Measurements from ENCODE around the gene TLR10. TPM values are rescaled to one million over a fixed set of nuclear protein-coding genes. Genes with fewer than 3 reads are reported as not detected.

TLR10 gene, protein sequence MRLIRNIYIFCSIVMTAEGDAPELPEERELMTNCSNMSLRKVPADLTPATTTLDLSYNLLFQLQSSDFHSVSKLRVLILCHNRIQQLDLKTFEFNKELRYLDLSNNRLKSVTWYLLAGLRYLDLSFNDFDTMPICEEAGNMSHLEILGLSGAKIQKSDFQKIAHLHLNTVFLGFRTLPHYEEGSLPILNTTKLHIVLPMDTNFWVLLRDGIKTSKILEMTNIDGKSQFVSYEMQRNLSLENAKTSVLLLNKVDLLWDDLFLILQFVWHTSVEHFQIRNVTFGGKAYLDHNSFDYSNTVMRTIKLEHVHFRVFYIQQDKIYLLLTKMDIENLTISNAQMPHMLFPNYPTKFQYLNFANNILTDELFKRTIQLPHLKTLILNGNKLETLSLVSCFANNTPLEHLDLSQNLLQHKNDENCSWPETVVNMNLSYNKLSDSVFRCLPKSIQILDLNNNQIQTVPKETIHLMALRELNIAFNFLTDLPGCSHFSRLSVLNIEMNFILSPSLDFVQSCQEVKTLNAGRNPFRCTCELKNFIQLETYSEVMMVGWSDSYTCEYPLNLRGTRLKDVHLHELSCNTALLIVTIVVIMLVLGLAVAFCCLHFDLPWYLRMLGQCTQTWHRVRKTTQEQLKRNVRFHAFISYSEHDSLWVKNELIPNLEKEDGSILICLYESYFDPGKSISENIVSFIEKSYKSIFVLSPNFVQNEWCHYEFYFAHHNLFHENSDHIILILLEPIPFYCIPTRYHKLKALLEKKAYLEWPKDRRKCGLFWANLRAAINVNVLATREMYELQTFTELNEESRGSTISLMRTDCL
- total RNA-seq: not detected in 2 replicates

DNA sequence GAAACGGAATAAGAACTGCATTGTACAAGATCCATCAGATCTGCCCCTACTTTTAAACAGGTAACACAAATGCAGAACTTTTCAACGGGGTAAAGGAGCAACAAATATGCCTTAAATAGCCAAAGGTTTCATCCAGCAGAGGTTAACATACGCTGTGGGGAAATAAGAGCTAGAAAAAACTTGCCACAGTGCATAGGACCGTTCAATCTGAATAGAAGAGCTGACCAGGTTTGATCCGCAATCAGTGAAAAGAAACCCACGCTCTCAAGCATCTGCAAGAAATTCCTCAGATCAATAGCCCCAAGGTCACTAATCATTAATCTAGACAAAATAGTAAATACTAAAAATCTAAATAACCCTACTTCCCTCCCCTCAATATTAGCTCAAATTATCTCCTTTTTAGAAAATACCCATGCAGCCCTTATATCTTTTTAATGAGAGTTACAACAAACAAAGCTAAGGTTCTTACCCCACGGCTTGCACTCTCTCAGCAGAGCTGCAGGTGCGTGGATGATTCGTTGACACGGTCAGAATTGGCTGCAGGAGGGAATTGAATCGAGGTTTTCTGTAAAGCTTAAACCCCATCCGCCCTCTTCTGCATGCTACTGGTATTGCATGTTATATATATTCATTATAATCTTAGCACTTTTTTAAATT is at the start of gene TLR10:
Gene TLR10 (minus strand): TSS at position 539 of the 657 bp plus-strand sequence. CDS start 7,400 bp downstream, outside the sequence.

DNA sequence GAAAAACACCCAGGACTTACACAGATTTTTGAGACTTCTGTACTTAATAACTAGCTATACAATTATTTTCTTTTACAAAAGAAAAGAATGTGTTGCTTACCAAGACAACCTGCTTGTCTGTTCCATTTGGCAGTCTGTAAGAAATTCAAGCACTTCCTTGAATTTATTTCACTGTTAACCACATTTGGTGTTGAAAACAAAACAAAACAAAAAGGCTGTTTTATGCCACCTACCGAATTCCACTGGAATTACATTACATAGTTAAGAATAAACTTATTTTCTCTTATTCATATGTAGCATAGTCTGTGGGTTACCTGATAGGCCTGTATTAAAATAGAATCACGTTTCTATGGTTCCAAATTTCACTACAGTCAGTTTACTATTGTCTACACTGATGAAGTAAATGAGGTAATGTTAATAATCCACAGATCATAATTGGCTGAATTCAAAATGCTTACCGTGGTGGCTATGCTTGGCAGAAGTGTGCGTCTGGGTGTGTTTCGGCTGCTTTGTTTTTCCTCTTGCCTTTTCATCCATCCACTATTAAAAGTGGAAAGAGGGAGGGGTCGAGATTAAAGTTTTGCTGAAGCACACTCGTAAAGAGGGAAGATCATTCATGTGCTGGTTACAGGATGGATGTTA is 22.0 kb upstream of the TLR10 start, which contains the start of gene TLR1:
Gene TLR1 (minus strand): TSS at position 138 of the 642 bp plus-strand sequence. CDS start 5,960 bp downstream, outside the sequence.

Other genes starting within 250 kb of the TLR10 start
- gene KLF3, start 118.8 kb downstream of the TLR10 start, total RNA-seq: 13.6 and 18.4 TPM in 2 replicates
- 3.2 and 5.2 TPM in 2 replicates for gene TLR1, start 21.8 kb upstream of the TLR10 start, total RNA-seq
- 0.65 and 0.76 TPM in 2 replicates for gene TLR6, start 73.8 kb upstream of the TLR10 start, total RNA-seq
- gene FAM114A1, start 84.8 kb upstream of the TLR10 start, total RNA-seq: 145 and 237 TPM in 2 replicates
- gene TMEM156, start 249.4 kb upstream of the TLR10 start, total RNA-seq: 0.61 and 1.9 TPM in 2 replicates

Data from epithelial cell of umbilical artery (primary cell).